ENCODE results near the gene CYFIP2.

- TF ChIP-seq CTCF (conservative IDR thresholded peaks at IDR 0.05 in 1 of 2, IDR thresholded peaks at IDR 0.05 in 1 of 2; ENCODE audit: low read depth in 1 of 2, low read length in 2 of 2) (no peak), EZH2 (IDR thresholded peaks at IDR 0.05; ENCODE audit: low read length, missing control alignments) (no peak)
These were observed 3.9 kb downstream of the CYFIP2 start for GRCh38 chr5:157269761-157270272.

All from fibroblast of lung (primary cell).